Activated naive CD4-positive, alpha-beta T cell treated with Interleukin-2 at 50 U/mL for 16 hours (primary cell): ENCODE measurements around the gene RAP1GAP2.

Experiments used
- DNase-seq: peaks from one replicate; pipeline ENCODE4 v3.0.0-alpha.2; 2020

Gene RAP1GAP2

DNA sequence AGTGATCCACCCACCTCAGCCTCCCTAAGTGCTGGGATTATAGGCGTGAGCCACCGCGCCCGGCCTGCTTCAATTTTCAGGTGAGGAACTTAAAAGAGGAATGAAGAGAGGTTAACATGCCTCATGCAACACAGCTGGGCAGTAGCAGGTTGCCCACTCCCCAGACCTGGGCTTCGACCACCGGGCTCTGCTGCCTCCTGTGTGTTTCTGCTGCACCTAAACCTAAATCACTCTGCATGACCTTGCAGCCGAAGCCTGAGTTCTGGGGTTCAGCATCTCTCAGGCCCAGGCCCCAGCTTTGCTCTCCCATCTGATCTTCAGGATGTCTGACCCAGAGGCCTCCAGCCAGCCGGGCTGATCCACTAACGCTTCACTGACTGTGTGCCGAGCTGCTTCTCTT, 154.6 kb downstream of the RAP1GAP2 start:
- DNase-seq, result no peak

DNA sequence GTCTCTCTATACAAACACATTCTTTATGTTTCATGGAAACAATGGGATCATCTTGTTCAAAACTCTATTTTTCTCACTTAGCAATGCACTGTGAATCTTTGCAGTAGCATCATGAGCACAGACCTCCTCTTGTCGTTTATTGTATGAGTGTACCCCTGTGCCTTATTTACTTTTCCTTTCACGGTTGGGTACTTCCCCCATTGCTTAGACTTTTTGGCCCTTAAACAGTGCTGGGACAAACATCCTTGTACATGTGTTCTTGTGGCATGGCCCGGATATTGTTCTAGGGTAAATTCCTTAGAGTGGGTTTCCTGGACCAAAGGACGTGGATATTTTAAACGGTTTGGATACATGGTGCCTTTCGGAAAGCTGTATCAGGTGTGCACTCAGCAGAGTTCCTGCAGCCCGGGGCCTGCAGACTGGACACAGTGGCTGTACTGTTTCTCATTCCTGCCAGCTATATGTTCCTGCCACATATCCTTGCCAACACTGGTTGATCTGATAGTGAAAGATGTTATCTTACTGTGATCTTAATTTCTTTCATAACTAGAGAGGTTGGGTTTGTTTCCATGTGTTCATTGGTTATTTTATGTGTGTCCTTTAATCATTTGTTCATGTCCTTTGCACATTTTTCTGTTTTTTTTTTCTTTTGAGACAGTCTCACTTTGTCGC, 156.1 kb downstream of the RAP1GAP2 start:
- no peak for DNase-seq

DNA sequence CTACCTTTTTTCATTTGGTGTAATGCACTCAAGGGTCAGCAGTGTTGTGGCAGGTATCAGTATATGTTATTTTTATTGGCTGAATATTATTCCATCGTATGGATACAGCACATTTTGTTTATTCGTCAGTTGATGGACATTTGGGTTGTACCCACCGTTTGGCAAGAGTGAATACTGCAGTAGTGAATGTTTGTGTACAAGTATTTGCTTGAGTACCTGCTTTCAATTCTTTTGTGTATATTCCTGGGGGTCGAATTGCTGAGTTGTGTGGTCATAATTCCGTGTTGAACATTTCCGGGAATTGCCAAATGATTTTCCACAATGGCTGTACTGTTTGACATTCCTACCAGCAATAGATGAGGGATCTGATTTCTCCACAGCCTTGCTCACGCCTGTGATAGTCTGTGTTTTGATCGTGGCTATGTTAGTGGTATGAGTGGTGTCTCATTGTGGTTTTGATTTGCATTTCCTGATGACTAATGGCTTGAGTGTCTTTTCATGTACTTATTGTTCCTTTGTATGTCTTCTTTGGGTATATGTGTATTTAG, 158.7 kb downstream of the RAP1GAP2 start:
- no peak for DNase-seq

DNA sequence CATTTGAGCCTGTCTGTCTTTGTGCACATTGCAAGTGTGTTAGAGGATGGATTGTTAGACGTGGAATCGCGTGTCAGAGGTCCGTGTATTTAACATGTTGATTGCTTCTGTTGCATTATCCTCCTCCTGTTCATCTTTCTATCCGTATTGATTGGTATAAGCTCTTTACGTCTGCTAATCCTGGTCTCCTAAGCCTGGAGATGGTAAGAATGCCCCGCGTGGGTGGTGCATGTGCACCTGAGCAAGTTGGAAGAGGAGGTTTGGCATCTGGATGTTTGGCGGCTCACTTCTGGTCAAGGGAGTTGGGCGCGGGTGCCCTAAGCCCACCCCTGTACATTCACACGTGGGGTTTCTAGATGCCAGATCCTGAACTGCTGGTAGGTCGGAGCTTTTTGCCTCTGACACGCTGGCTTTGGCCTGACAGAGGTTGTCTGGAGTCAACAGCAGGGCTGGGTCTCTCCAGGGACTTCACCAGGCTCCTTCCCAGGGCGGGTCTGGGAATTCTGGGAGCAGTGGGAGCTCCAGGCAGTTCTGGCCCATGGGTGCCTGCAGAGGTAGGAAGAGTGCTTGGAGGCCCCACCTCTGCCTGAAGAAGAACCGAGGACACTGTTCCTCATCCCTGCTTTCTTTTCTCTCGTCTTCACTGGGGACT, 159.8 kb downstream of the RAP1GAP2 start:
- no peak for DNase-seq

DNA sequence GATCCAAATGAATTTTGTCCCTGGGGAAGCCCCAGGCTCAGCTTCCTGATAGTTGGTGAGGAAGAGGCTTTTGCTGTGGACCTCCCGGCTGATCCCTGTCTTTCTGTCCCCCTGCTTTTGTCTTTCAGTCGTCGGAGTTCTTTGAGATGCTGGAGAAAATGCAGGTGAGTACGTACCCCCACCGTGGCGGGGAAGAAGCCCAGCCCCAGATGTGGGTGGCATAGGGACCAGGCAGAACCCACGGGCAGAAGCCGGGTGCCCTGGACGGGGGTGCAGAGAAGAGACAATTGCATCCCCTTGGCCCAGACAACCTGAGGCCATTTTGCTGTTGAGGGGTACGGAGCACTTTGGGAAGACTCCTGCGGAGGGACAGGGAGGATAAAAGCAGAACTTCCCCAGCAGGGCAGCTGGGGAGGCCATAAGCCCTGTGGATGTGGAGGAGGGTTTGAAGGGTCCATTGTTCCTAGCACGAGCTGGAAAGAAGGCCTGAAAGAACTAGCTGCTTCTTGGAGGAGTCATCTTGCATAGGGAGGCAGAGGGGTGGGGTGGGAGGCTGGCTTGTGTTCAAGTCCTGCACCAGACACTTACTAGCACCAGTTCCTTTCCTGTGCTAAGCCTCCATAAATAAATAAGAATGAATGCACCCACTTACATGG, 161.5 kb downstream of the RAP1GAP2 start:
- DNase-seq, result no peak

DNA sequence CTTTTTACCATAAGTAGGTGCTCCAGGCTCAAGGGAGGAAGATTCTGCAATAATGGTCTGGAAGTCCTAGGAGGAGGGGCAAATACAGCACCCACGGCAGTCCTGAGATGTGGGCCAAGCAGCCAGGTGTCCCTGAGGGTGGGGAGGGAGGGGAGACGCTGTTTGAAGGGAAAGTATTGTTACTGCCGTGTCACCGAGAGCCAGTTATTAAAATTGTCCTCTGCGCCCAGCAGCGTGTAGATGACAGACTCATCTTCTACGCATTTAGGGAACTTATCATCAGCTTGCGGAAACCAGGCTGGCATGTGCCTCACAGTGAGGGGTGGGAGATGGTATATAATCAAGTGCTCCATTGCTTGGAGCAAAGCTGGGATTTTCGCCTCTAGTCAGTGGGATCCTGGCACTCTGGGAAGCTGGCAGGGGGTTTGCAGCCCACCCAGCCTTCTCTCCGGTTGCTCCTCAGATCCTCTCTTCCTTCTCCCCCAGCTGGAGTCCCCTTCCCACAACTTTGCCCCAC, 162.5 kb downstream of the RAP1GAP2 start:
- no peak for DNase-seq

DNA sequence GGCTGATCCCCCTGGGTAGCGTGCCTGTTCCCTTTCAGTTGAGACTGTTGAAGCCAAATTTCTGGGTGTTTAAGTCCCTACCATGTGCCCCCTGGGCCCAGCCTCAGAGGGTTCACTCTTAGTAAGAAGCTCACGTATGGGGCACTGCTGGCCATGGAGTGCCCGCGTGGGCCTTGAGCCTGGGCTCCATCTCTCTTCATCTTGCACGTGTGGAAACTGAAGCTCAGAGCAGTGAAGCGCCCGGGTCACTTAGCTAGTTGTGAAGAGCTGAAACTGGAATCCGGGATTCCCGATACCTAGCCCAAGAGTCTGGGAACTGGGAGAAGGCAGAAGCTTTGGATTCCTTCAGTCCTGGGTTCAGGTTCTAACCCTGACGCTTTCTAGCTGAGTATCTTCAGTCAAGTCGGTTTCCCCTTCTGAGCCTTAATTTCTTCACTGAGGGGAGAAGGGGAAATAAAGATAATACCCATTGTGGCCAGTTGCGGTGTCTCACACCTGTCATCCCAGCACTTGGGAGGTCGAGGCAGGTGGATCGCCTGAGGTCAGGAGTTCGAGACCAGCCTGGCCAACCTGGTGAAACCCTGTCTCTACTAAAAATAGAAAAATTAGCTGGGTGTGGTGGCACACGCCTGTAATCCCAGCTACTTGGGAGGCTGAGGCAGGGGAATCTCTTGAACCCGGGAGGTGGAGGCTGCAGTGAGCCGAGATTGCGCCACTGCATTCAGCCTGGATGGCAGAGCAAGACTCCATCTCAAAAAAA, 163.3 kb downstream of the RAP1GAP2 start:
- no peak for DNase-seq

DNA sequence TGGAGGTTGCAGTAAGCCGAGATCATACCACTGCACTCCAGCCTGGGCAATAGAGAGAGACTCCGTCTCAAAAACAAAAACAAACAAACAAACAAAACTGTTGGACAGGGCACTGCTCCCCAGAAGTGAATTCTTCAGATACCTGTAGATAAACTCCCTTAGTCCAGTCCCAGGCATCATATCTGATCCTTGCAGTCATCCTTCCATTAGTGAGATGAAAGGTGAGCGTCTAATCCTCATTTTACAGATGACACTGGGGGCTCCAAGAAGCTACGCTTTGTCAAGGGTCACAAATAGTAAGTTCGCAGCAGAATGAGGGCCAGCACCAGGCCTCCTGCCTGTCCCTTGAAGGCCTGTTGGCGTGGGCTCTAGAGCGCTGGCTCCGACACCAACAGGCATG, 165.2 kb downstream of the RAP1GAP2 start:
- DNase-seq, result no peak

DNA sequence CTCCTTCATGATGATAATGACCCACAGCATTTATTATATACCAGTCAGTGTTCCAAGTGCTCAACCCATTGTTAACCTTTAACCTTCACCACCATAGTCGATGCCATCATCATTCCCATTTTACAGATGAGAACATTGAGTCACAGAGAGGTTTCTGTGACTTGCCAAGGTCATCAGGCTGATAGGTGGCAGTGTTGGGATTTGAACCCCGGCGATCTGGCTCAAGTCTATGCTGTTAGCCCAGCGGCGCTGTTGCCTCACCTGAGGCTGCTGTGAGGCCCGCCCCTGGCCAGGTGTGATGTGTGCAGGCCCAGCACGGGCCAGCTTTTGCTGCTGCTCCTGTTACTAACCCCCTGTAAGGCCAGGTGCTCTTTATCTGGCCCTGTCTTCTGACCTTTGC, 166.0 kb downstream of the RAP1GAP2 start:
- DNase-seq, result no peak

DNA sequence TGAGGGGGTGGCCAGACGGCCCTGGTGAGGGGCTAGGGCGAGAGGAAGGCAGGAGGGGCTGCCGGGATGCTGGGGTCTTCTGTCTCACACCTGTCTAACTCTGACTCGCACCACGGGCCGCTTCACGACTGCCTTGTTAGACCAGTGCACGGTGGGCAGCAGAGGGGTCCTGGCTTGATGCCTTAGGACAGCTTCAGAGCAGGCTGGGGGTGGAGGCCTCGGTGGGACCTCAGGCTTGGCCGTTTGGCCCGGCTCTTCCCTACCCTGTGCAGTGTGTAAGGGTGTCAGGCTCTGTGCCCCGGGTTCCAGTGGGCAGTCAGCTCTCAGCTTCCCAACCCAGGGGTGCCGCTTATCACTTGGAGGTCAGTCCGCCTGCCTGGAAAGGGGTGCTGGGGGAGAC, 166.5 kb downstream of the RAP1GAP2 start:
- no peak for DNase-seq

DNA sequence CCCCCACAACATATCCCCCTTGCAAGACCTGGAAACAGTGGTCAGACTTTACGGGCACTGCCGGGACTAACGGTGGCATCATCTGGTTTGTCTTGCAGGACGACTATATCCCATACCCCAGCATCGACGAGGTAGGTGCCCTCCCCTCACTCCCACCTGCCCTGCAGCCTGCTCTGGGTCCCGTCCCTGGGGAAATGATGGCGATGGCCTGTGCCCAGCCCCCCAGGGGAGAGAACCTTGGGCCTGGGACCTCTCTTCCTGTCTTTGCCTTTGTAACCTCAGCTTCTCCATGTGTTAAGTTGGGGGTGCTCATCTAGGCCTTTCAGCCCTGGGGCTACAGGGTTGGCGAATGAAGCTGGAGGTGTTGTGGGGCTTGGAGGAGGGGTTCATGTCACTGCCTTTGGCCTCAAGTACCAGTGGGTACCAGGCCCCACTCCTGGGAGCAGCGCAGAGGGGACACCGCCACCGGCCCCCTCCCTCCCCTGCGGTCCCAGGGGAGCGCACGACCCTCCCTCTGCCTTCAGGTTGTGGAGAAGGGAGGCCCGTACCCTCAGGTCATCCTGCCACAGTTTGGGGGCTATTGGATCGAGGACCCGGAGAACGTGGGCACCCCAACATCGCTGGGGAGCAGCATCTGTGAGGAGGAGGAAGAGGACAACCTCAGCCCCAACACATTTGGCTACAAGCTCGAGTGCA, 167.2 kb downstream of the RAP1GAP2 start:
- no peak for DNase-seq

DNA sequence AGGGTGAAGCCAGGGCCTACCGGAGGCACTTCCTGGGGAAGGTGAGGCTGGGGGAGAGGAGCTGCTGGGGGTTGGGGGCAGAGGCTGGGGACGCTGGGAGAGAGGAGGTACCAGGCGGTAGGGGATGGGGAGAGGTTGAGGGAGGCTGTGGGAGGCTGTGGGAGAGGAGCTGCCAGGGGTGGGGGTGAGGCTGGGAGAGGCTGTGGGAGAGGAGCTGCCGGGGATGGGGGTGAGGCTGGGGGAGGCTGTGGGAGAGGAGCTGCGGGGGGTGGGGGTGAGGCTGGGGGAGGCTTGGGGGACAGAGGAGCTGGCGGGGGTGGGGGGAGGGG, 167.8 kb downstream of the RAP1GAP2 start:
- DNase-seq, result no peak

DNA sequence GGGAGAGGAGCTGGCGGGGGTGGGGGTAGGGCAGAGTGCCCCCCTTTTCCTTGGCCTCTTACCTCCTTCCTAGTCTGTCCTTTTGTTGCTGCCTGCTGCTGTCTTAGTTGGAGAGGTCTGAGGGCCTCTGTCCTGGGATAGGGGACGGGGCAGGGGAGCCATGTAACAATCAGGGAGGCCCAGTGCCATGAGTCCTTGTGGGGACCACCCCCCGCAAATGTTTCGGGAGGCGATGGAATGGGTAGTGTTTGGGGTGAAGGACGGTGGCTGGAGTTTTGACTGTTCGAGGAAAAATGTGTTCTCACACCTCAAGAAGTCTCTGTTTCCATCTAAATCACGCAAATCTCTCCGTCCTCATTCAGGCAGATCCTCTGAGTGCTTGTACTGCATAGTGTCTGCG, 168.1 kb downstream of the RAP1GAP2 start:
- no peak for DNase-seq

DNA sequence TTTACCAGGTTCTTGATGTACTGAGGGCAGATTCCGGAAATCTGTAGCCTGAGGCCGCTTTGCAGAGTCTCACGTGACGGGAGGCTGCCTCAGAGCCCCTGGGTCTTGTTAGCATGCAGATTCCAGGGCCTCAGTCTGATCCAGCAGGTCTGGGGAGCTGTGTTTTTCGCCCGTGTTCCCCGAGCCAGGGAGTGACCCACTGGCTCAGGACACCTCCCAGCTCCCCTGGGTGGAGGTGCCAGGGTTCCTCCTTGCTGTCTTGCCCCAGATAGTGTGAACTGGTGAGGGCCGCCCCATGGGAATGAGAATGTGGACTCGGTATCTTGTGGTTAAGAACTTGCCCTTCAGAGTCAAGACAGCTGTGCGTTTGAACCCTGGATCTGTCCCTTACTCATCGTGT, 168.6 kb downstream of the RAP1GAP2 start:
- DNase-seq, result no peak

DNA sequence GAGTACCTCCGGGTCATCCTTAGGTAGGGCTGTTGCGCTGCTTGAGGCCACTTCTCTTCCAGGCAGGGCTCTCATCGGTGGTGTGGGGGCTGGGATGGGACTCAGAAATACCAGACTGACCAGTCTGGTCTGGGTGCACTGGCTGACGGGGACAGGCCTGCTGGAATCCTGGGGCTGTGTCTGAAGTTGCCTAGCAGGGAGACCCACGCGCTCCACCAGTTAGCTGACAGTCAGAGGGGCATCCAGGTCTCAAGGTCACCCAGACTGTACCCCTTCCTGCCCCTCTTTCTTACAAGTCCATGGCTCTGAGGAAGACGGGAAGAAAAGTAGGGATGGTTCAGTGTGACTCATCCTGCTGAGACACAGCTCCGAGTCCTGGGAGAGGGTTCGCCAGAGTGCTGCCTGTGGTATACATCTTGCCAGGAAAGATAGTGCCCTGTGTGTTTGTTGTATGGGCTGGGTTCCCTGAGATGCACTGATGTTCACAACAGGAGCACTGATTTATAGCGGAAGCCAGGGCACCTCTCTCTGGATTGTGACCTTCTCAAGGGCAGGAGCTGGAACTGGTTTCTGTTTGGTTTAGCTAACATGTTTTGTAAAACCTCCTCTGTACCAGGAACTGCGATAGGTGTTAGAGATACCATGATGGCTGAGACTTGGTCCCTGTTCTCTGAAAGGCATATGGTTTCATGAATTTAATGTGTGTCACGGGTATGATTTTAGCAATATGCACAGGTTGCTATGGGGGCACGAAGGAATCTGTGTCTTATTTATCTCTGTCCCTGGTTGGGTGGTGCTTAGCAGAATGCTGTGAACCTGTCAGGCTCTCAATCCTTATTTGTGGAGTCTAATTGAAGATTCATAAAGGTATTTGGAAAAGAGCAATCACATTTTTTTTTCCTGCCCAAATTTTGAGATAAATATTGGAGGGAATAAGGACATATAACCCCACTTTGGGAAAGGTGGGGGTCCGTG, 169.7 kb downstream of the RAP1GAP2 start:
- no peak for DNase-seq

DNA sequence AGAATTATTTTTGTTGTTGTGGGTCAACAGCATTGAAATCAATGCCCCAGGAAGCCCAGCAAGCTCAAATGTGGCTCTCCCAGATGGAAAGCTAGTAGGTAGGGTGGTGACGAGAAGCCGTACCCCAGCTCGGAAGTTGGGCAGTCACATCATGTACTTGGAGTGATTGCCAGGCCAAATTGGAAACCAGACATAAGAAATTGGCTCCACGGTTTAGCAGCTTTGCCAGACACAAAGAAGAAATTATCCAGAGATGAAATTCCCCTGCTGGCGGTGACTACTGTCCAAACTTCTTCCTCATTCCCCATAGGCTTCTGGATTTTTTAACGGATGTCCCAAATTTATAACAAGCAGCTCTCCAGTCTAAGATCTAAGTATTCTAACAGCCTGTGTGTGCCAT, 171.3 kb downstream of the RAP1GAP2 start:
- DNase-seq, result no peak

DNA sequence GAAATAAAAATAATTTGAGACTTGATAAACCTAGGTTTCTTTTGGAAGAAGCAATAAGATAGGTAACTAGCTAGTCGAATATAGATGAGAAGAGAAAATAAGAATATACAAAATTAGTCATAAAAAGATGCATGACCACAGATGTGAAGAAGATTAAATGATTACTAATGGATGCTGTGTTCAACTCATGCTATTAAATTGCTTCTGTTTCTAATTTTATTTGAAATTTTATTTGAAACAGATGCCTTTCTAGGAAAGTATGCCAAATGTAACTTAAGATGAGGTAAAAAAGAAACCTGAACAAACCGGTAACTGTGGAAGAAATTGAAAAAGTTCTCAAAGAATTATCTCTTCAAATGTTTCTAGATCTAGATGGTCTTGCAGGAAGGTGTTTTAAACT, 175.6 kb downstream of the RAP1GAP2 start:
- DNase-seq, result no peak

DNA sequence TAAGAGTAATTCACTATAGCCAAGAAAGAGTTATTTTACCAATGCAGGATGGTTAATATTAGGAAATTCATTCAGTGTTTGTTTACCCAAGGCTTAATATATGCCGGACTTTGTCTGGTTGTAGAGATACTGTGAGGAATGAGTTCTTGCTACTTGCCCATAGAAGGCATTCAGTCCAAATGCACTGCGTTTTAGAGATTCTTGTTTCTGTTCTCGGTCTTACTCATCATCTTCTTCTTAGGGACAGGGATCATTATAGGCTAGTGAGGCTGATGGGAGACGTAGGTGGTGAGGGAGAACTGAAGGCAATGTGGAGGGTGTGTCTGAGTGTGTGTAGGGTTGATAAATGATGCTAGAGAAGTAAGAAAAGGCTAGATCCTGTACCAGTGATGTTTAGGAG, 176.5 kb downstream of the RAP1GAP2 start:
- no peak for DNase-seq

DNA sequence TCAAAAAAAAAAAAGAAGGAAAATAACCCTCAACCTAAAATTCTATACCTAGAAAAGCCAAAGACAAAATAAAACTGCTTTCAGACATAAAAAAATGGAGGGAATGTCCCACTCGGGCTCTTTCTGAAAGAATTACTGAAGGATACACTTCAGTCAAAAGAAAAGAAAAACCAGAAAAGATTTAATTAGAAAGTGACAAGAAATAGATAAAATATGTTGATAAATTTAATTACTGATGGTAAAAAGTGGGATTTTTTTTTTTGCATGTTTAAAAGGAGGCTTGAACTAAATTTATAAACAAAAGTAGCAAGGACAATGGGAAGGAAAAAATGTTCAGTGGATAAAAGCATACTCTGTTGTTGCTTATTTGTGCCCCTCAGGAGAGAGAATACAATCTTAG, 178.1 kb downstream of the RAP1GAP2 start:
- DNase-seq, result no peak

DNA sequence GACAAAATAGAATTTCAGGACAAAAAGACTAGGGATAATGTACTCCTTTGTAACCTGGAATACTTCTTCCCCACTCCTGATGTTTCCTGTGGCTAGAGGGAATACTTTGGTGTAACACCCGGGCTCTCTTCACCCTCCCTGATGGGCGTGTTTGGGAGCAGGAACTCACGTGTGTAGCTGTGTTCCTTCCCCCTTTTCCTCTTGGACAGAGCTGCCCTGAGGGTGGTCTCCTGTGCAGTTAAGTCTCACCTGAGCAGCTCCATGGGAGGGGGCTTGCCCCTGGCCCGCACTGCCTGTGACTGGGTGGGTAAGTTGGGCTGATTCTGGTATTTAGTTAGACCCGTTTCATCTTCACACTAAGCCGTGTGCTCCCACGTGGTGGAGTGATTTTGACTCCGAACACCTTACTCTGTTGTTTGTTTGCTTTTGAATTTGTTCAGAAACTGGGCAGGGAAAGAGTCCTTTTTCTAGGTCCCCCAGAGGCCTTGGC, 179.3 kb downstream of the RAP1GAP2 start:
- DNase-seq, result no peak

DNA sequence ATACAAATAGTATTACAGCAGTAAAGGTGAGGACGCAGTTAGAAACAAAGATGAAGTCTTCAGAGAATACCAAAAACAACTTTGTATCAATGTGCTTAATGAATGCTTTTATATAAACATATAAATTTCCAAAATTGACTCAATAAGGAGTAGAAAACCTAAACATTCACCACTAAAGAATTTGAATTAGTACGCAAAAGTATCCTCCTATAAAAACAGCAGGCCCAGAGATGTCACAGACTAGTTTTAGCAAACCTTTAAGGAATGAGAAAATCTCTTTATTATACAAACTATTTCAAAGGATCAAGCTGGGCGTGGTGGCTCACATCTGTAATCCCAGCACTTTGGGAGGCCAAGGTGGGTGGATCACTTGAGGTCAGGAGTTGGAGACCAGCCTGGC, 180.9 kb downstream of the RAP1GAP2 start:
- no peak for DNase-seq
